Measurements from ENCODE around the gene GAST.

Gene GAST

GRCh38 chr17:41741709-41742108 is 29.6 kb downstream of the GAST start:
- DNase-seq (ENCODE audit: low spot score), result no peak

DNA sequence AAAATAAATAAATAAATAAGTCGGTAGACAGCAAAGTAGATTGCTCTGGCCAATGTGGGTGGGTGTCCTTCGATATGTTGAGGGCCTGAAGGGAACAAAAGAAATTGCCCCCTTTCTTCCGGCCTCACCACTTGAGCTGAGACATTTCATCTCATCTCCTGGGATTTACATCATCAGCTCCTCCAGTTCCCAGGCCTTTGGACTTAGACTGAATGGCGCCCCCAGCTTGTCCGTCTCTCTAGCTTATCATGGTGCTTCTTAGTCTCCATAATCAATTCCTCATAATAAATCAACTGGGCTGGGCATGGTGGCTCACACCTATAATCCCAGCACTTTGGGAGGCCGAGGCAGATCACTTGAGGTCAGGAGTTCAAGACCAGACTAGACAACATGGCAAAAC is 36.1 kb downstream of the GAST start:
- no peak for DNase-seq (ENCODE audit: low spot score)

- no peak for DNase-seq (ENCODE audit: low spot score)
These were observed 38.7 kb downstream of the GAST start for GRCh38 chr17:41750862-41751261.

DNA sequence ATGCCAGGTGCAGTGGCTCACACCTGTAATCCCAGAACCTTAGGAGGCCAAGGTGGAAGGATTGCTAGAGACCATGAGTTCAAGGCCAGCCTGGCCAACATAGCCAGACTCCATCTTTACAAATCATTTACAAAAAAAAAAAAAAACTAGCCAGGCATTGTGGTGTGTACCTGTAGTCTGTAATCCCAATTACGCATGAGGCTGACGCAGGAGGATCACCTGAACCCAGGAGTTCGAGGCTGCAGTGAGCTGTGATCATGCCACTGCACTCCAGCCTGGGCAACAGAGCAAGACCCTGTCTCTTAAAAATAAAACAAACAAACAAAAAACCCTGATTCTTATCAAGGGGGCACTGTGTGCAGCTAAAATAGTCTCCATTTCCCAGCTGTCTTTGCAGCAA is 39.2 kb downstream of the GAST start:
- no peak for DNase-seq (ENCODE audit: low spot score)

DNA sequence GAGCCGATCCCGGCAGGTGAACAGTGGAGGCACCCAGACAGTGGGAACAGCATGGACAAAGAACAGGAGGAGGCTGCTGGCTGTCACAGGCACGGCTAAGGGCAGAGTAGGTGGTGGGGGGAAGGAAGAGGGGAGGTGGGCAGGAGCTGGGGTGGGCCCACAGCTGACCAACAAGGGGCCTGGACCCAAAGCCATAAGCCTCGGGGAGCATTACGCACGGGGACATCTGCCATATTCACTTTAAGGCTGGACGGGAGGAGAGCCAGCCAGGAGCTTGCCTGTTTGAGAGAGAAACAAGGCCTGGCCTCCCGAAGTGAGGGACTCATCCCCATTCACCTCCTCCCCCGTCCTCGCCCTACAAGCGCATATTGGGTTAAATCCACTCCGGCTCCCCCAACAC is 41.9 kb downstream of the GAST start:
- no peak for DNase-seq (ENCODE audit: low spot score)

GRCh38 chr17:41758601-41759000 is 46.5 kb downstream of the GAST start:
- no peak for DNase-seq (ENCODE audit: low spot score)

DNA sequence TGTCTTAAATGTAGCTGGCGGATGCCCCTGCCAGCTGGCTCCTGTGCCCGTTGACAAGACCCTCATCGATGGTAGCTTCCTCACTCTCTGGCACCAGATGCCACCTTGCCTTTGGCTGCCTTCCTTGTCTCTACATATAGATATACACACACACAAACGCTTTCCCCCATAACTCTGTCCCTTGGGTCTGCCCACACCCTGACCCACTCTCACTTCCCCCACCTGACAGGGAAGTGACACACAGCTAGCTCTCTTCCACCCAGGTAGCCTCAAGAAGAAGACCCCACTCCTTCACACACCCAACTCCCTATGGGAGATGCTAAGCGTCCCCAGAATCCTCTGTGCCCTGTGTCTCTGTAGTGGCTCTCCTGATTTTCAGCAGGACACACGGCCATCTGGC is 48.7 kb downstream of the GAST start:
- no peak for DNase-seq (ENCODE audit: low spot score)

- DNase-seq (ENCODE audit: low spot score), result no peak
These were observed 50.3 kb downstream of the GAST start for GRCh38 chr17:41762391-41762790.

GRCh38 chr17:41762841-41763240 is 50.7 kb downstream of the GAST start:
- no peak for DNase-seq (ENCODE audit: low spot score)

GRCh38 chr17:41763327-41763726 is 51.2 kb downstream of the GAST start:
- no peak for DNase-seq (ENCODE audit: low spot score)

Measured in GM03348 (cell line).